A549 treated with DMSO at 1 μM for 4 hours (cell line): Measurements from ENCODE around the gene SV2A. TPM values are rescaled to one million over a fixed set of nuclear protein-coding genes. Genes with fewer than 3 reads are reported as not detected.

Experiments used
- total RNA-seq: library from RNA; stranded (reverse); fragments of 200-300 nt; extraction: Qiagen RNA extraction; gene quantifications from 5 replicates; pipeline ENCODE4 v1.2.3, GENCODE V29; 2022; ENCODE audit warnings: low read depth

Gene SV2A, protein sequence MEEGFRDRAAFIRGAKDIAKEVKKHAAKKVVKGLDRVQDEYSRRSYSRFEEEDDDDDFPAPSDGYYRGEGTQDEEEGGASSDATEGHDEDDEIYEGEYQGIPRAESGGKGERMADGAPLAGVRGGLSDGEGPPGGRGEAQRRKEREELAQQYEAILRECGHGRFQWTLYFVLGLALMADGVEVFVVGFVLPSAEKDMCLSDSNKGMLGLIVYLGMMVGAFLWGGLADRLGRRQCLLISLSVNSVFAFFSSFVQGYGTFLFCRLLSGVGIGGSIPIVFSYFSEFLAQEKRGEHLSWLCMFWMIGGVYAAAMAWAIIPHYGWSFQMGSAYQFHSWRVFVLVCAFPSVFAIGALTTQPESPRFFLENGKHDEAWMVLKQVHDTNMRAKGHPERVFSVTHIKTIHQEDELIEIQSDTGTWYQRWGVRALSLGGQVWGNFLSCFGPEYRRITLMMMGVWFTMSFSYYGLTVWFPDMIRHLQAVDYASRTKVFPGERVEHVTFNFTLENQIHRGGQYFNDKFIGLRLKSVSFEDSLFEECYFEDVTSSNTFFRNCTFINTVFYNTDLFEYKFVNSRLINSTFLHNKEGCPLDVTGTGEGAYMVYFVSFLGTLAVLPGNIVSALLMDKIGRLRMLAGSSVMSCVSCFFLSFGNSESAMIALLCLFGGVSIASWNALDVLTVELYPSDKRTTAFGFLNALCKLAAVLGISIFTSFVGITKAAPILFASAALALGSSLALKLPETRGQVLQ
- 0.09 to 0.17 TPM (median 0.10 TPM) in 4 of 5 replicates, not detected in the other for total RNA-seq

DNA sequence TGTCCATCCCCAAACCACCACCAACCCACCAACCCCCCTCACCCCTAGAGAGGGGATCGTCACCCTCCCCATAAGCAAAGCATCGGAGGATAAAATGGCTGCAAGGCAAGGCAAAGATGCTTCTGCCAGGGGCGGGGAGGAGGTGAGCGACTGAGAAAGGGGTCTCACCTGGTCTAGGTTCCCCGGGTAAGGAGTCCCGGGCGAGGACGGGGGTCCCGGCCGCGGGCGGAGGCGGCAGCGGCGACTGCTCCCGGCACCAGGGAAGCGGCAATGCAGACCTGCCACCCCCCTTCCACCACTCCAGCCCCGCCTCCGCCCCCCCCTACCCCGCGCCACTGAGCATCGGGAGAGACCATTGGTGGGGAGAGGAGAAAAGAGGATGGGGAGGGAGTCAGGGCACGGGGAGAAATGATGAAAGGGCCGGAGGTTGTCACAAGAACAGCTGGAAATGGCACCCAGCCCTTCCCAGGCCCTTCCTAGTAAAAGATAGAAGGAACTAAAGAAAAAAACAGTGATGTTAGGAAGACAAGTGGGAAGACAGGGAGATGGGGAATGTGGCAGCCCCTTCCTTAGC is at the start of gene SV2A:
Gene SV2A, minus strand, starts transcription at position 274 of the 574 bp plus-strand sequence. CDS start 4,004 bp downstream, outside the sequence.

DNA sequence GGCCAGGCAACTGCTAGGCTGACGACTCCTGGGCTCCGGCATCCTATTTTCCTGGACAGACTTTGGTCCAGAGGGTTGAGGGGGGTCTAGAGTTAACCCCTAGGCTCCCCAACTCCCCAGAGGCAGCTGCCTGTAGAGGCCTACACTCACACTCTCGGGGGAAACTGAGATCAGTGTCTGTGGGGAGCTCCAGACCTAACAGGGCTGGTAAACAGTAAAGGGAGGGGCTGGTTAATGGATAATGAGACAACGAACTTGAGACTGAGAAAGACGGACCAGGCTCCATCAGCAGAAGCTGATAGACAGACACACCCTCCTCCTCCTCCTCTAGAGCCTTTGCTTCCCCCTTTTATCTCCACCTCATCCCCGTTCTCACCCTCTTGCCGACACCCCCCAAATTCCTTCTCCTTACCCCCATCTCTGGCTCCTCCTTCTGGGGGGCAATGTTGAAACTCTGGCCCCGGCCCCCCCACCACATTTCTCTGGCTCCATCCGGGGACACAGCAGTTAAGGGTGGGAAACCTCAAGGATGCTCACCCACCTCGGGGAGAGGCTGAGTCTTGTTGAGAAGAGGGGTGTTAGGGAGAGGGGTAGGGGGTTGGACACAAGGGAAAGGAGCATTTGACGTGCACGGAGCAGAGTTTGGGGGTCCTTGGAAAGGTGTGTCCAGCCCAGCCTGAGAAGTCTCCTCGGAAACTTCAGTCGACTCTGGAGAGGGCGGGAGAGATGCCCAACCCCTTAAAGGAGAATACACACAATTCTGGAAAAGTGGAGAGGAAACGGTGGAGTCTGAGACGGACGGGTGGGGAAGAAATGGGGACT is 18.7 kb upstream of the SV2A start, which contains the start of gene MTMR11:
Gene MTMR11, minus strand, starts transcription at position 710 of the 822 bp plus-strand sequence. Its CDS starts 232 bp downstream, at position 478.

DNA sequence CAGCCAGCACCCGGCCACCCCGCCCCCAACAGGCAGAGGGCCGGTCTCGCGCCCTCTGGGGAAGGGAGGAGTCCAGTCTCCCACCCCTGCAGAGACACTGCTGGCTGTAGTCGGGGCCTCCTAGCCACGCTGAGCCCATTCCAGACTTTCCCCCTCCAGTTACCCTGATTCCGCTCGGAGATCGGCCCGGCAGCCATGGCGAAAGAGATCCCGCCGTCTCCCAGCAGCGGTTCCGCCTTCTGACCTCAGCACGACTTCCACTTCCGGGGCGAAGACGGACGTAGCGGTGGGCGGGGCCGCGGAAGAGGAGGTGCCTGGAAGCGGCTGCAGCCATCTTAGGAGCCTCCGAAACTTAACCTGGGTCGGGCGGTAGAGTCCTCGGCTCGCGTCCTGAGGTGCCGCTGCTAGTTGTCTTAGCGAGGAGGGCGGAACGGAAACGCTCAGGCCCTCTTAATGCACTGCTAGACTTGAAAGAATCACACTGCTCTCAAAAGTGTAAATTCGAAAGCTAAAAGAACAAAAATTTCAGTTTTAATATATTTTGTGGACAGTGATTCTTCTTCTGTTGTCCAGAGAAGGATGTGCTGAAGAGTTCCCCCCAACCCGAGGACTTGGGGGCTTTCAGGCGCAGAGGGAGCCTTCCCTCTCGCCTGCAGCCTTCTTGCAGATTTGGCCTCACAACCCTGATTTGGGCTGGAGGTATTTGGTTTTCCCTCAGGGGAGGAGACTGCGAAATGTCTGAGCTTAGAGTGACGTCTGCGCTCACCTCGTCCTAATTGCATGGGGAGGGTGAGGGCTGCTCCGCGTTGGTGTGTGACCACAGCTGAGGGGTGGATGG is 10.1 kb upstream of the SV2A start, which contains the start of gene SF3B4:
Gene SF3B4, minus strand, starts transcription at position 241 of the 838 bp plus-strand sequence. Its CDS starts 44 bp downstream, at position 197.

DNA sequence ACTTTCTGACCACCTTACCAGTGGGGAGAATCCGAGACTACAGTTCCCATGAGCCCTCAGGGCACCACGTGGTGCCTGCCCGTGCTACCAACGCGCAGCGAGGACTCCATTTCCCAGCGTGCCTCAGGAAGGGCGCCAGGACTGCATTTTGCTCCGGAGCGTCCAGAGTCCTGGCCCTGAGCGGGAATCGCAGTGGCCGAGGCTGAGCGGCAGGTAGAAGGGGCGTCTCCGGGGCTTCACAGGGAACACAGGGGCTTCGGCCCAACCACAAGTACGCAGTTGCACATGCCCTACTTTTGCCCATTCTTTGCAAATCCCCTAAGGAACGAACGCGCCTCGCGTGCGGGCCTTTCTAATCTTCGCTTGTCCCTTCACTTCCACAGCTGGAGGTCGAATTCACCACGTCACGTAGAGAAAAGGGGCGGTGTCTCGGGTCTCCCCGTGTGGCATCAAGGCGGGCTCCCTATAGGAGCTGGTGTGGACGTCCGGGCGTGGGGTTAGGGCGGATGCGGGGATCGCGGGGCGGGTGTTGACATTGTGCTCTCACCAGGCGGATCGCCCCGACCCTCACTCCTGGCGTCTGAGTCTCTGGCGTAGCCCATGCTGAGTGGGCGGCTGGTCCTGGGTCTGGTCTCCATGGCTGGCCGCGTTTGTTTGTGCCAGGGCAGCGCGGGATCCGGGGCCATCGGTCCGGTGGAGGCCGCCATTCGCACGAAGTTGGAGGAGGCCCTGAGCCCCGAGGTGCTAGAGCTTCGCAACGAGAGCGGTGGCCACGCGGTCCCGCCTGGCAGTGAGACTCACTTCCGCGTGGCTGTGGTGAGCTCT is 18.0 kb downstream of the SV2A start, which contains the start of gene BOLA1:
Gene BOLA1, plus strand, starts transcription at position 109 of the 825 bp plus-strand sequence. Its CDS starts 492 bp downstream, at position 601.

Other genes with a start within 250 kb of the SV2A start
- gene FCGR1A, start 135.2 kb downstream of the SV2A start, total RNA-seq: not detected in 5 replicates
- gene BOLA1, start 18.3 kb downstream of the SV2A start, total RNA-seq: 14.1 to 26.8 TPM (median 24.1 TPM) in 5 replicates
- gene SF3B4, start 10.0 kb upstream of the SV2A start, total RNA-seq: 112 to 141 TPM (median 128 TPM) in 5 replicates
- 7.9 to 11.7 TPM (median 9.5 TPM) in 5 replicates for gene MTMR11, start 19.0 kb upstream of the SV2A start, total RNA-seq
- gene OTUD7B, start 92.9 kb upstream of the SV2A start, total RNA-seq: 9.7 to 15.6 TPM (median 13.2 TPM) in 5 replicates
- 13.7 to 18.7 TPM (median 17.0 TPM) in 5 replicates for gene VPS45, start 149.9 kb upstream of the SV2A start, total RNA-seq
- 8.8 to 10.2 TPM (median 9.8 TPM) in 5 replicates for gene PLEKHO1, start 232.1 kb upstream of the SV2A start, total RNA-seq